OCI-LY1 (cell line): ENCODE data around the gene SLC17A3.

Experiments used
- H2AFZ ChIP-seq: fragments of 200-600 bp; sonication (generic), shearing (Covaris generic); 2 replicates; pipeline ENCODE4 v1.6.0; 2014; ENCODE audit warnings: antibody characterized with exemption, mild to moderate bottlenecking, low read length
- H3F3A ChIP-seq: fragments of 200-600 bp; sonication (generic), shearing (Covaris generic); 2 replicates; pipeline ENCODE4 v1.6.0; 2014; ENCODE audit warnings: mild to moderate bottlenecking, antibody characterized with exemption, low read length, moderate library complexity; ENCODE audit not compliant: insufficient read depth
- H3K27ac ChIP-seq: fragments of 200-600 bp; sonication (generic); 2 replicates; pipeline ENCODE4 v1.5.1; 2014; ENCODE audit warnings: low read length, mixed run types, mild to moderate bottlenecking, low read depth; ENCODE audit not compliant: poor library complexity, severe bottlenecking
- H3K27me3 ChIP-seq: fragments of 200-600 bp; sonication (generic); 2 replicates; pipeline ENCODE4 v1.6.0; 2014; ENCODE audit warnings: antibody characterized with exemption, mild to moderate bottlenecking, low read length, moderate library complexity; ENCODE audit not compliant: insufficient read depth
- H3K36me3 ChIP-seq: fragments of 200-600 bp; sonication (generic); 2 replicates; pipeline ENCODE4 v1.6.1; 2014; ENCODE audit warnings: mild to moderate bottlenecking, antibody characterized with exemption, low read length, moderate library complexity, mixed read lengths; ENCODE audit not compliant: insufficient read depth
- H3K4me1 ChIP-seq: fragments of 200-600 bp; sonication (generic); 2 replicates; pipeline ENCODE4 v1.5.1; 2014; ENCODE audit warnings: mild to moderate bottlenecking, low read length, moderate library complexity; ENCODE audit not compliant: insufficient read depth, severe bottlenecking
- H3K4me2 ChIP-seq: fragments of 200-600 bp; sonication (generic), shearing (Covaris generic); 2 replicates; pipeline ENCODE4 v1.6.1; 2014; ENCODE audit warnings: low read length
- H3K4me3 ChIP-seq: fragments of 200-600 bp; sonication (generic); 2 replicates; pipeline ENCODE4 v1.5.1; 2014; ENCODE audit warnings: low read length, low read depth, mild to moderate bottlenecking, mixed read lengths; ENCODE audit not compliant: poor library complexity, severe bottlenecking
- H3K79me2 ChIP-seq: fragments of 200-600 bp; shearing (Covaris generic); 2 replicates; pipeline ENCODE4 v1.6.1; 2016; ENCODE audit warnings: mixed run types, low read length, mixed read lengths; ENCODE audit not compliant: insufficient read depth
- H3K9ac ChIP-seq: fragments of 200-600 bp; sonication (generic), shearing (Covaris generic); 2 replicates; pipeline ENCODE4 v1.6.1; 2014; ENCODE audit warnings: mild to moderate bottlenecking, low read length, mixed read lengths
- H3K9me2 ChIP-seq: fragments of 200-600 bp; sonication (generic), shearing (Covaris generic); 2 replicates; pipeline ENCODE4 v1.6.1; 2014; ENCODE audit warnings: low read depth, mild to moderate bottlenecking, low read length, mixed read lengths
- H3K9me3 ChIP-seq: fragments of 200-600 bp; shearing (Covaris generic); 2 replicates; pipeline ENCODE4 v1.6.1; 2014; ENCODE audit warnings: low read length, mixed read lengths
- H4K20me1 ChIP-seq: fragments of 200-600 bp; sonication (generic), shearing (Covaris generic); 2 replicates; pipeline ENCODE4 v1.6.0; 2016; ENCODE audit warnings: mild to moderate bottlenecking, low read length; ENCODE audit not compliant: insufficient read depth
- CTCF ChIP-seq: fragments of 200-600 bp; sonication (generic), shearing (Covaris generic); IDR thresholded peaks from 2 replicates; pipeline ENCODE4 v1.5.1; 2017; ENCODE audit warnings: mild to moderate bottlenecking, antibody characterized with exemption, low read length, moderate library complexity, mixed read lengths
- EZH2 ChIP-seq: fragments of 200-600 bp; sonication (generic), shearing (Covaris generic); IDR thresholded peaks from 2 replicates; pipeline ENCODE4 v1.8.0; 2017; ENCODE audit warnings: borderline replicate concordance, mixed run types, mild to moderate bottlenecking, antibody characterized with exemption, low read length, moderate library complexity, mixed read lengths

The SLC17A3 gene

GRCh38 chr6:25815194-25815593 lies 58.8 kb downstream of the SLC17A3 start:
- no peaks in the 10 kb centered on the region for H3K9me2 ChIP-seq
- no peaks in the 10 kb centered on the region for H3K36me3 ChIP-seq
- H3K4me3 ChIP-seq: no peak overlapping the region
- no peaks in the 10 kb centered on the region for H3K9me3 ChIP-seq
- H3K4me1 ChIP-seq: no peaks in the 10 kb centered on the region
- TF ChIP-seq EZH2: no peak
- H2AFZ ChIP-seq: no peak overlapping the region
- H4K20me1 ChIP-seq: no peaks in the 10 kb centered on the region
- no peak overlapping the region for H3K27ac ChIP-seq
- no peaks in the 10 kb centered on the region; the same call in 1 of the 2 replicates for H3K27me3 ChIP-seq
- no peaks in the 10 kb centered on the region for H3F3A ChIP-seq
- no peak overlapping the region for H3K9ac ChIP-seq
- no peaks in the 10 kb centered on the region for H3K79me2 ChIP-seq
- H3K4me2 ChIP-seq: no peak overlapping the region

DNA sequence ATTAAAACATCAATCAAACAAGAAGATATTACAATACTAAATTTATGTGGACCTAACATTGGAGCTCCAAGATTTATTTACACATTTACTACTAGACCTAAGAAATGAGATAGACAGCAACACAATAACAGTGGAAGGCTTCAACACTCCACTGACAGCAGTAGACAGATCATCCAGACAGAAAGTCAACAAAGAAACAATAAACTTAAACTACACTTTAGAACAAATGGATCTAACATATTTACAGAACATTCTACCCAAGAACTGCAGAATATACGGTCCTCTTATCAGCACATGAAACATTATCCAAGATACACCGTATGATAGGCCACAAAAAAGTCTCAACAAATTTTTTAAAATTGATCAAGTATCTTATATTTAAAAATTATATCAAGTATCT lies 69.2 kb downstream of the SLC17A3 start:
- H3K4me3 ChIP-seq: no peak overlapping the region
- no peaks in the 10 kb centered on the region for H3F3A ChIP-seq
- no peaks in the 10 kb centered on the region for H3K9me2 ChIP-seq
- no peak overlapping the region for H3K9ac ChIP-seq
- H4K20me1 ChIP-seq: no peaks in the 10 kb centered on the region
- TF ChIP-seq CTCF (no peak), EZH2 (no peak)
- H2AFZ ChIP-seq: no peak overlapping the region
- no peak overlapping the region for H3K27ac ChIP-seq
- no peaks in the 10 kb centered on the region for H3K36me3 ChIP-seq
- H3K4me1 ChIP-seq: no peaks in the 10 kb centered on the region
- H3K4me2 ChIP-seq: no peak overlapping the region
- H3K9me3 ChIP-seq: no peaks in the 10 kb centered on the region
- no peaks in the 10 kb centered on the region for H3K27me3 ChIP-seq
- H3K79me2 ChIP-seq: no peaks in the 10 kb centered on the region

- H3K79me2 ChIP-seq: no peaks in the 10 kb centered on the region
- no peaks in the 10 kb centered on the region for H3K36me3 ChIP-seq
- no peaks in the 10 kb centered on the region for H3K4me1 ChIP-seq
- TF ChIP-seq CTCF: no peak
- no peak for TF ChIP-seq EZH2
- no peaks in the 10 kb centered on the region for H3K9me3 ChIP-seq
- no peak overlapping the region for H3K4me3 ChIP-seq
- H3K9ac ChIP-seq: no peak overlapping the region
- H3F3A ChIP-seq: no peaks in the 10 kb centered on the region
- no peaks in the 10 kb centered on the region for H4K20me1 ChIP-seq
- H3K4me2 ChIP-seq: no peak overlapping the region
- no peak overlapping the region for H3K27ac ChIP-seq
- no peak overlapping the region for H2AFZ ChIP-seq
- no peaks in the 10 kb centered on the region for H3K9me2 ChIP-seq
- H3K27me3 ChIP-seq: no peaks in the 10 kb centered on the region
Measured at GRCh38 chr6:25801436-25801835, 72.6 kb downstream of the SLC17A3 start.
